H1 (cell line): Measurements from ENCODE around the gene PDZD11. TPM values are rescaled to one million over a fixed set of nuclear protein-coding genes. Genes with fewer than 3 reads are reported as not detected.

Experiments used
- CTCF ChIA-PET: fragments of 300-600 bp; sonication (Branson Sonifier 250); formaldehyde crosslinking; loops from one replicate; lab custom pipeline; 2021; ENCODE audit not compliant: partially characterized antibody; lab: Charles Lee
- POLR2A ChIA-PET: fragments of 300-600 bp; sonication (Branson Sonifier 250); formaldehyde crosslinking; loops from one replicate; lab custom pipeline; 2021; ENCODE audit warnings: inconsistent platforms; ENCODE audit not compliant: partially characterized antibody; lab: Charles Lee
- DNase-seq, 2 experiments: peaks; one replicate each; pipeline versions ENCODE4 v3.0.0 to v3.0.0-alpha.2; 2010 to 2022; ENCODE audit warnings: low spot score in 2 of 2, low read depth in 1 of 2, mixed read lengths in 1 of 2
- FAIRE-seq: peaks from 2 replicates; lab custom pipeline; 2011; peaks lifted over from hg19 to GRCh38; lab: Jason Lieb, UNC
- H2AFZ ChIP-seq: 2 replicates; pipeline ENCODE4 v1.8.1; 2012; ENCODE audit warnings: low read length, inconsistent platforms
- H2AK5ac ChIP-seq: 2 replicates; pipeline ENCODE4 v1.6.1; 2013; ENCODE audit warnings: low read depth, low read length
- H2BK120ac ChIP-seq: replicated peaks from 2 replicates; pipeline ENCODE3; 2013; ENCODE audit warnings: low read depth, low read length, inconsistent platforms
- H2BK12ac ChIP-seq: 2 replicates; pipeline ENCODE4 v1.6.1; 2013; ENCODE audit warnings: low read depth, low read length
- H2BK15ac ChIP-seq: 2 replicates; pipeline ENCODE4 v1.6.1; 2013; ENCODE audit warnings: low read length
- H2BK20ac ChIP-seq: 2 replicates; pipeline ENCODE4 v1.6.1; 2013; ENCODE audit warnings: low read length
- H2BK5ac ChIP-seq: 2 replicates; pipeline ENCODE4 v1.6.1; 2013; ENCODE audit warnings: low read depth, low read length
- H3K14ac ChIP-seq: 2 replicates; pipeline ENCODE4 v1.6.1; 2013; ENCODE audit warnings: inconsistent platforms; ENCODE audit not compliant: insufficient read length
- H3K18ac ChIP-seq: 2 replicates; pipeline ENCODE4 v1.6.1; 2013; ENCODE audit warnings: low read length; ENCODE audit errors: extremely low read depth
- H3K23ac ChIP-seq: 2 replicates; pipeline ENCODE4 v1.6.1; 2013; ENCODE audit warnings: inconsistent platforms; ENCODE audit not compliant: insufficient read length
- H3K23me2 ChIP-seq: 2 replicates; pipeline ENCODE4 v1.6.1; 2013; ENCODE audit warnings: low read depth, low read length
- H3K27ac ChIP-seq: 2 replicates; pipeline ENCODE4 v1.6.1; 2011; ENCODE audit warnings: low read depth, low read length, inconsistent platforms
- H3K27me3 ChIP-seq, 4 experiments: replicated peaks in 1 of 4; 1 replicate in 1 of 4; 2 replicates in 3 of 4; pipeline versions ENCODE4 v1.6.1 to v1.8.1; 2011 to 2013; ENCODE audit warnings: low read length in 3 of 4, mild to moderate bottlenecking in 3 of 4, inconsistent platforms in 2 of 4, mixed read lengths in 2 of 4, moderate library complexity in 1 of 4; ENCODE audit not compliant: control insufficient read depth in 3 of 4, insufficient read depth in 3 of 4; ENCODE audit errors: extremely low read depth in 1 of 4
- H3K36me3 ChIP-seq, 4 experiments: 2 replicates each; pipeline versions ENCODE4 v1.6.1 to v1.8.1; 2011 to 2013; ENCODE audit warnings: mild to moderate bottlenecking in 4 of 4, low read length in 3 of 4, moderate library complexity in 2 of 4, control low read depth in 1 of 4, inconsistent platforms in 1 of 4; ENCODE audit not compliant: insufficient read depth in 4 of 4, control insufficient read depth in 2 of 4
- H3K4ac ChIP-seq: replicated peaks from 2 replicates; pipeline ENCODE3; 2013; ENCODE audit warnings: low read length, low read depth, mixed read lengths, inconsistent platforms; ENCODE audit not compliant: insufficient read length
- H3K4me1 ChIP-seq, 4 experiments: replicated peaks in 1 of 4; 1 replicate in 1 of 4; 2 replicates in 3 of 4; pipeline versions ENCODE4 v1.6.1 to v1.8.1; 2011 to 2013; ENCODE audit warnings: low read length in 3 of 4, inconsistent platforms in 2 of 4, mixed read lengths in 1 of 4; ENCODE audit not compliant: insufficient read depth in 4 of 4, control insufficient read depth in 3 of 4
- H3K4me2 ChIP-seq, 2 experiments: 2 replicates each; pipeline versions ENCODE4 v1.6.1 to v1.8.1; 2011 to 2013; ENCODE audit warnings: low read depth in 2 of 2, low read length in 2 of 2, control low read depth in 1 of 2, inconsistent platforms in 1 of 2, mild to moderate bottlenecking in 1 of 2; ENCODE audit not compliant: insufficient read depth in 1 of 2
- H3K4me3 ChIP-seq, 4 experiments: fragments of 200-600, 300-600 bp in 1 of 4; sonication (generic), shearing (Covaris generic), sonication (Bioruptor Twin) in 1 of 4; 2 replicates each; pipeline versions ENCODE4 v1.5.1 to v1.8.1; 2011 to 2016; ENCODE audit warnings: low read length in 4 of 4, low read depth in 3 of 4, control low read depth in 2 of 4, inconsistent platforms in 2 of 4, mild to moderate bottlenecking in 2 of 4, mixed read lengths in 1 of 4, moderate library complexity in 1 of 4; ENCODE audit not compliant: insufficient read depth in 2 of 4; ENCODE audit errors: extremely low read depth in 1 of 4
- H3K56ac ChIP-seq: replicated peaks from 2 replicates; pipeline ENCODE3; 2013; ENCODE audit warnings: low read depth, mild to moderate bottlenecking, mixed read lengths, low read length, inconsistent platforms; ENCODE audit not compliant: insufficient read length
- H3K79me1 ChIP-seq: 2 replicates; pipeline ENCODE4 v1.6.1; 2013; ENCODE audit warnings: low read depth, low read length, control low read depth
- H3K79me2 ChIP-seq, 2 experiments: 2 replicates each; pipeline versions ENCODE4 v1.6.1 to v1.8.1; 2012 to 2013; ENCODE audit warnings: low read length in 2 of 2, mild to moderate bottlenecking in 2 of 2, inconsistent platforms in 1 of 2; ENCODE audit not compliant: insufficient read depth in 2 of 2, control insufficient read depth in 1 of 2
- H3K9ac ChIP-seq, 4 experiments: replicated peaks in 1 of 4; 1 replicate in 1 of 4; 2 replicates in 3 of 4; pipeline versions ENCODE4 v1.6.1 to v1.8.1; 2011 to 2013; ENCODE audit warnings: low read depth in 3 of 4, low read length in 3 of 4, control low read depth in 2 of 4, mild to moderate bottlenecking in 2 of 4, moderate library complexity in 2 of 4, inconsistent platforms in 1 of 4; ENCODE audit errors: extremely low read depth in 1 of 4
- H3K9me3 ChIP-seq, 2 experiments: 2 replicates each; pipeline versions ENCODE4 v1.6.1 to v1.8.1; 2012 to 2013; ENCODE audit warnings: mild to moderate bottlenecking in 2 of 2, moderate library complexity in 2 of 2, control low read depth in 1 of 2, inconsistent platforms in 1 of 2, low read depth in 1 of 2, low read length in 1 of 2, mixed read lengths in 1 of 2; ENCODE audit not compliant: insufficient read depth in 2 of 2
- H4K20me1 ChIP-seq, 2 experiments: replicated peaks in 1 of 2; 2 replicates each; pipeline versions ENCODE3 to v1.8.1; 2011 to 2013; ENCODE audit warnings: inconsistent platforms in 2 of 2, low read length in 2 of 2, mild to moderate bottlenecking in 1 of 2; ENCODE audit not compliant: insufficient read depth in 2 of 2, control insufficient read depth in 1 of 2
- H4K5ac ChIP-seq: 2 replicates; pipeline ENCODE4 v1.6.1; 2013; ENCODE audit warnings: low read length, low read depth, mixed read lengths, inconsistent platforms; ENCODE audit not compliant: insufficient read length
- H4K8ac ChIP-seq: 2 replicates; pipeline ENCODE4 v1.8.0; 2013; ENCODE audit warnings: mild to moderate bottlenecking, moderate library complexity, low read length, inconsistent platforms; ENCODE audit not compliant: insufficient read depth; ENCODE audit errors: extremely low read depth
- H4K91ac ChIP-seq: replicated peaks from 2 replicates; pipeline ENCODE3; 2013; ENCODE audit warnings: low read length, mixed read lengths, inconsistent platforms; ENCODE audit not compliant: insufficient read length
- CEBPB ChIP-seq: IDR thresholded peaks from 2 replicates; pipeline ENCODE4 v1.6.1; 2012; ENCODE audit warnings: low read depth, low read length
- TAF7 ChIP-seq: optimal IDR thresholded peaks from 2 replicates; pipeline ENCODE3; 2011; ENCODE audit warnings: low read depth, mild to moderate bottlenecking, inconsistent platforms, low read length, moderate library complexity, borderline replicate concordance
- WGBS, 2 experiments: shearing (Covaris generic) in 1 of 2; methylation state at CpG; one replicate each; pipeline versions ENCODE4 v1.1.6 to v1.1.7; 2013 to 2015; ENCODE audit warnings: low lambda C conversion rate in 2 of 2, mixed read lengths in 2 of 2, inconsistent platforms in 1 of 2, low coverage in 1 of 2, missing lambda C conversion rate in 1 of 2; ENCODE audit not compliant: insufficient replicate concordance in 2 of 2, insufficient coverage in 1 of 2, insufficient read length in 1 of 2; ENCODE audit errors: extremely low coverage in 1 of 2, missing lambda C conversion rate in 1 of 2; 5-methylcytosine and 5-hydroxymethylcytosine counted together
- polyA plus RNA-seq, 7 experiments: library from polyadenylated mRNA; depleted of rRNA in 3 of 7; stranded (reverse) in 5 of 7; unstranded in 2 of 7; fragments of >200 nt in 5 of 7; fragments of 200-250 nt in 2 of 7; gene quantifications; 1 replicate in 5 of 7; 2 replicates in 1 of 7; 4 replicates in 1 of 7; pipeline versions ENCODE4 v1.2.1 to v1.2.3, GENCODE V29; 2011 to 2013; ENCODE audit warnings: missing spikeins in 2 of 7, mixed read lengths in 2 of 7
- total RNA-seq: library from RNA; stranded (reverse); fragmentation: NEBNext Ultra II Directional; extraction: Animal tissue kit (Norgen Biotek cat#: 25700); gene quantifications from 2 replicates; pipeline ENCODE4 v1.2.1, GENCODE V29; 2021

The PDZD11 gene
- total and polyA plus RNA-seq, 2 of the 8 experiments (the other 6 are each of a cell fraction or from before 2014, with no cell fraction given) = 31.5 to 55.9 TPM

DNA sequence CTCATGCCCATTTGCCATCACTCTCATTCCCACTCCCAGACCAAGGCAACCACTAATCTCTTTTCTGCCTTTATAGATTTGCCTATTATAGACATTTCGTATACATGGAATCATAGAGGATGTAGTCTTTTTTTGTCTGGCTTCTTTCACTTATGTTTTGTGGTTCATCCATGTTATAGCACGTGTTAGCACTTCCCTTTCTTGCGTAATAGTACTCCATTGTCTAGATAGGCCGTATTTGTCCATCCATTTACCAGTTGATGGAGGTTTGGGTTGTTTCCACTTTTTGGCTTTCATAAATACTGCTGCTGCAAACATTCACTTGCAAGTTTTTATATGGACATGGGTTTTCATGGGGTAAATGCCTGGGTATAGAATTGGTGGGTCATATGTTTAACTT is 48.6 kb upstream of the PDZD11 start:
- no peak overlapping the region for H3K18ac ChIP-seq
- TF ChIP-seq TAF7 = no peak
- TF ChIP-seq CEBPB = peak; percentile 33; the same call in 1 of the 2 replicates
- TF ChIP-seq, all 59 proteins: peak for 1
- H4K8ac ChIP-seq = no peak overlapping the region
- no peak overlapping the region for H3K14ac ChIP-seq
- H3K23me2 ChIP-seq = no peaks in the 10 kb centered on the region
- FAIRE-seq (no peak), DNase-seq (no peak)
- H3K79me2 ChIP-seq = no peaks in the 10 kb centered on the region
- no peak overlapping the region for H2AK5ac ChIP-seq
- ChIA-PET CTCF (no interaction called here), POLR2A (no interaction called here)
- H3K9me3 ChIP-seq = no peaks in the 10 kb centered on the region
- no peak overlapping the region for H4K5ac ChIP-seq
- H3K4me3 ChIP-seq = no peak overlapping the region
- no peak overlapping the region for H2BK12ac ChIP-seq
- no peak overlapping the region for H3K27ac ChIP-seq
- H3K36me3 ChIP-seq = peaks cover 0 to 22% (median 5%) of the 10 kb centered on the region in 4 experiments; a peak in 4 of 8 replicates
- no peak overlapping the region for H3K9ac ChIP-seq
- H3K4me2 ChIP-seq = no peak overlapping the region
- H2AFZ ChIP-seq = no peak overlapping the region
- H3K23ac ChIP-seq = no peak overlapping the region
- H3K56ac ChIP-seq = no peak overlapping the region
- H3K4ac ChIP-seq = no peak overlapping the region
- H3K4me1 ChIP-seq = no peaks in the 10 kb centered on the region
- H2BK20ac ChIP-seq = no peak overlapping the region
- H4K91ac ChIP-seq = no peak overlapping the region
- no peak overlapping the region for H2BK15ac ChIP-seq
- H3K27me3 ChIP-seq = no peaks in the 10 kb centered on the region
- no peaks in the 10 kb centered on the region for H3K79me1 ChIP-seq
- WGBS, 2 experiments = 97% methylated on average over 4 of the region's 4 CpGs; no CpG with 5 or more reads in 1 of the 2 experiments
- no peak overlapping the region for H2BK5ac ChIP-seq
- H4K20me1 ChIP-seq = no peaks in the 10 kb centered on the region
- H2BK120ac ChIP-seq = no peak overlapping the region
